Heart left ventricle (tissue), 13 donors: ENCODE results near the gene ADGRB2.

Source experiments
- POLR2A ChIP-seq, 2 donors: fragments of 450-650 bp; IDR thresholded peaks; one replicate each; pipeline ENCODE4 v1.6.1; 2017; ENCODE audit warnings: antibody characterized with exemption in 2 of 2, mild to moderate bottlenecking in 2 of 2, moderate library complexity in 2 of 2
- TF ChIP-seq, protein P1 (sequence below), 12 donors: fragments of 200-600 bp; sonication (generic) in 4 of 12; IDR thresholded peaks; one replicate each; pipeline versions ENCODE4 v1.5.0 to v1.8.0; 2018 to 2022; ENCODE audit warnings: antibody characterized with exemption in 12 of 12, mild to moderate bottlenecking in 5 of 12
- donor health status: ischemic (EF 13 %, LVEDD 7.1; RV severe dilation, severe dysfunction).
- donor health status: DM: no; HTN: yes; CAD: no.
- donor health status: DM: no; HTN: no; CAD: no.
- donor health status: ischemic (EF 25% LVEDD 6.9; RV normal size, moderate dysfunction).
- donor health status: ischemic (EF 25% LVEDD 5.7; RV mildly dilated, moderate dysfunction).
- donor health status: ischemic (EF 35%, LVEDD 5.7; RV mildly dilated, moderate dysfunction).
- donor health status: nonischemic (EF 11% LVEDD 7.7; RV severe dilation, severe dysfunction).
- donor health status: DM: yes; HTN: yes; CAD: no.
- donor health status: PGD.
- donor health status: ischemic (EF 29% LVEDD 5.4; RV normal size, mild dysfunction).
- donor health status: nonischemic (EF 23%, LVEDD 6.1; RV moderate dilation, normal function).

DNA sequence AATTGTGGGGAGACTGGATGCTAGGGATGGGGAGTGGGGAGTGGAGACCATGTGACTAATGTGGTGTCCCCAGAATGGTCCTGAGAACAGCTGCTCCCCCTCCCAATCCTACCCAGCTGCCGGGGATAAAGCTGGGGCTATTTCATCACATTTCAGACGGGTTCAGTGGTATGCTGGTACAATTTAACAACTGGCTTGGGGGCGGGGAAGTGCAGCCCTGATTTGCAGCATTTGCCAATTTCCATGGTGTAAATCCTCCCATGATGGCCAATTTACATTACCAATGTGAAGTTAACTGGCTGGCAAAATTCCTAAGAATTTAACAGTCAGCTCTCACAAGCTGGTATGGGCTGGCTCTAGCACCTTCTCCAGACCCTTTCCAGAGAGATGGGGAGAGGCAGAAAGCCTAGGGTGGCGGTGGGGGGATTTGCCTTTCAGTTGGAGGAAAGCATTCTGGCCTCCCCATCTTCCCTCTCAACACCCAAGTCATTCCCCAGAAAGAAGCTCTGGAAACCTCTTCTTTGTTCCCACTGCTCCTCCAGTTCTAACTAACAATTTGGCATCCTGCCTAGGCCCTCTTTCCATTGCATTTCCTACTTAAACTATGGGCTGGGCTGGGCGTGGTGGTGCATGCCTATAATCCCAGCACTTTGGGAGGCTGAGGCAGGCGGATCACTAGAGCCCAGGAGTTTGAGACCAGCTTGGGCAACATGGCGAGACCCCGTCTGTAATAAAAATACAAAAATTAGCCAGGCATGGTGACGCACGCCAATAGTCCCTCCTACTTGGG, 11.3 kb upstream of the ADGRB2 start:
- TF ChIP-seq, protein P1, sequence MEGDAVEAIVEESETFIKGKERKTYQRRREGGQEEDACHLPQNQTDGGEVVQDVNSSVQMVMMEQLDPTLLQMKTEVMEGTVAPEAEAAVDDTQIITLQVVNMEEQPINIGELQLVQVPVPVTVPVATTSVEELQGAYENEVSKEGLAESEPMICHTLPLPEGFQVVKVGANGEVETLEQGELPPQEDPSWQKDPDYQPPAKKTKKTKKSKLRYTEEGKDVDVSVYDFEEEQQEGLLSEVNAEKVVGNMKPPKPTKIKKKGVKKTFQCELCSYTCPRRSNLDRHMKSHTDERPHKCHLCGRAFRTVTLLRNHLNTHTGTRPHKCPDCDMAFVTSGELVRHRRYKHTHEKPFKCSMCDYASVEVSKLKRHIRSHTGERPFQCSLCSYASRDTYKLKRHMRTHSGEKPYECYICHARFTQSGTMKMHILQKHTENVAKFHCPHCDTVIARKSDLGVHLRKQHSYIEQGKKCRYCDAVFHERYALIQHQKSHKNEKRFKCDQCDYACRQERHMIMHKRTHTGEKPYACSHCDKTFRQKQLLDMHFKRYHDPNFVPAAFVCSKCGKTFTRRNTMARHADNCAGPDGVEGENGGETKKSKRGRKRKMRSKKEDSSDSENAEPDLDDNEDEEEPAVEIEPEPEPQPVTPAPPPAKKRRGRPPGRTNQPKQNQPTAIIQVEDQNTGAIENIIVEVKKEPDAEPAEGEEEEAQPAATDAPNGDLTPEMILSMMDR (IDR thresholded peaks at IDR 0.05) = no peak
- TF ChIP-seq POLR2A (IDR thresholded peaks at IDR 0.05) = no peak
